Activated CD8-positive, alpha-beta memory T cell treated with anti-CD3 and anti-CD28 coated beads for 1 hour (primary cell): ENCODE results near the gene LAMB3.

ENCODE experiments used
- DNase-seq, 2 donors: peaks; one replicate each; pipeline ENCODE4 v3.0.0-alpha.2; 2020; ENCODE audit warnings: low read depth in 1 of 2; ENCODE audit errors: extremely low read depth in 1 of 2

Gene LAMB3

GRCh38 chr1:209601809-209602657 is 50.2 kb downstream of the LAMB3 start:
- no peak for DNase-seq

- no peak for DNase-seq
Observed at GRCh38 chr1:209600541-209600940, 51.7 kb downstream of the LAMB3 start.

- no peak for DNase-seq
Observed at GRCh38 chr1:209598227-209598626, 54.0 kb downstream of the LAMB3 start.

- DNase-seq = no peak
Observed at GRCh38 chr1:209597499-209597898, 54.7 kb downstream of the LAMB3 start.

- no peak for DNase-seq
Observed at GRCh38 chr1:209595599-209596285, 56.5 kb downstream of the LAMB3 start.

- no peak for DNase-seq
Observed at GRCh38 chr1:209595028-209595427, 57.2 kb downstream of the LAMB3 start.

- DNase-seq = no peak
Observed at GRCh38 chr1:209594440-209594839, 57.8 kb downstream of the LAMB3 start.

- DNase-seq = no peak
Observed at GRCh38 chr1:209593747-209594146, 58.5 kb downstream of the LAMB3 start.

GRCh38 chr1:209590405-209590804 is 61.8 kb downstream of the LAMB3 start:
- DNase-seq = no peak

- DNase-seq = no peak
Observed at GRCh38 chr1:209589863-209590262, 62.4 kb downstream of the LAMB3 start.

- DNase-seq = no peak
Observed at GRCh38 chr1:209589440-209589839, 62.8 kb downstream of the LAMB3 start.

GRCh38 chr1:209587789-209588188 is 64.4 kb downstream of the LAMB3 start:
- no peak for DNase-seq

- DNase-seq = no peak
Observed at GRCh38 chr1:209586221-209586740, 65.9 kb downstream of the LAMB3 start.

- no peak for DNase-seq
Observed at GRCh38 chr1:209585672-209586071, 66.6 kb downstream of the LAMB3 start.

- DNase-seq = no peak
Observed at GRCh38 chr1:209585197-209585596, 67.0 kb downstream of the LAMB3 start.

GRCh38 chr1:209584231-209584672 is 68.0 kb downstream of the LAMB3 start:
- no peak for DNase-seq

GRCh38 chr1:209583408-209583807 is 68.8 kb downstream of the LAMB3 start, which contains the start of gene CAMK1G:
Gene CAMK1G (plus strand): TSS chr1:209583714. CDS start chr1:209594984, 11,270 bp downstream.
- DNase-seq = no peak

GRCh38 chr1:209580577-209580976 is 71.6 kb downstream of the LAMB3 start:
- no peak for DNase-seq

- no peak for DNase-seq
Observed at GRCh38 chr1:209577346-209577745, 74.9 kb downstream of the LAMB3 start.

- peak; percentile 12 to 42 for DNase-seq
Observed at GRCh38 chr1:209576392-209577197, 75.6 kb downstream of the LAMB3 start.

GRCh38 chr1:209570743-209571142 is 81.5 kb downstream of the LAMB3 start:
- no peak for DNase-seq
